Stimulated activated CD8-positive, alpha-beta memory T cell treated with anti-CD3 and anti-CD28 coated beads, Interleukin-7, amount 100 ng/mL, for 1 hour (primary cell): ENCODE measurements around the gene E2F1.

ENCODE experiments used
- DNase-seq, 2 donors: peaks; one replicate each; pipeline ENCODE4 v3.0.0-alpha.2; 2020; ENCODE audit warnings: low read depth in 2 of 2

Gene E2F1, protein sequence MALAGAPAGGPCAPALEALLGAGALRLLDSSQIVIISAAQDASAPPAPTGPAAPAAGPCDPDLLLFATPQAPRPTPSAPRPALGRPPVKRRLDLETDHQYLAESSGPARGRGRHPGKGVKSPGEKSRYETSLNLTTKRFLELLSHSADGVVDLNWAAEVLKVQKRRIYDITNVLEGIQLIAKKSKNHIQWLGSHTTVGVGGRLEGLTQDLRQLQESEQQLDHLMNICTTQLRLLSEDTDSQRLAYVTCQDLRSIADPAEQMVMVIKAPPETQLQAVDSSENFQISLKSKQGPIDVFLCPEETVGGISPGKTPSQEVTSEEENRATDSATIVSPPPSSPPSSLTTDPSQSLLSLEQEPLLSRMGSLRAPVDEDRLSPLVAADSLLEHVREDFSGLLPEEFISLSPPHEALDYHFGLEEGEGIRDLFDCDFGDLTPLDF

GRCh38 chr20:33686100-33686983 is at the start of gene E2F1:
E2F1 (minus strand) TSS chr20:33686385; CDS start chr20:33686264, 121 bp downstream.
- peak; percentile 88 to 91 for DNase-seq

DNA sequence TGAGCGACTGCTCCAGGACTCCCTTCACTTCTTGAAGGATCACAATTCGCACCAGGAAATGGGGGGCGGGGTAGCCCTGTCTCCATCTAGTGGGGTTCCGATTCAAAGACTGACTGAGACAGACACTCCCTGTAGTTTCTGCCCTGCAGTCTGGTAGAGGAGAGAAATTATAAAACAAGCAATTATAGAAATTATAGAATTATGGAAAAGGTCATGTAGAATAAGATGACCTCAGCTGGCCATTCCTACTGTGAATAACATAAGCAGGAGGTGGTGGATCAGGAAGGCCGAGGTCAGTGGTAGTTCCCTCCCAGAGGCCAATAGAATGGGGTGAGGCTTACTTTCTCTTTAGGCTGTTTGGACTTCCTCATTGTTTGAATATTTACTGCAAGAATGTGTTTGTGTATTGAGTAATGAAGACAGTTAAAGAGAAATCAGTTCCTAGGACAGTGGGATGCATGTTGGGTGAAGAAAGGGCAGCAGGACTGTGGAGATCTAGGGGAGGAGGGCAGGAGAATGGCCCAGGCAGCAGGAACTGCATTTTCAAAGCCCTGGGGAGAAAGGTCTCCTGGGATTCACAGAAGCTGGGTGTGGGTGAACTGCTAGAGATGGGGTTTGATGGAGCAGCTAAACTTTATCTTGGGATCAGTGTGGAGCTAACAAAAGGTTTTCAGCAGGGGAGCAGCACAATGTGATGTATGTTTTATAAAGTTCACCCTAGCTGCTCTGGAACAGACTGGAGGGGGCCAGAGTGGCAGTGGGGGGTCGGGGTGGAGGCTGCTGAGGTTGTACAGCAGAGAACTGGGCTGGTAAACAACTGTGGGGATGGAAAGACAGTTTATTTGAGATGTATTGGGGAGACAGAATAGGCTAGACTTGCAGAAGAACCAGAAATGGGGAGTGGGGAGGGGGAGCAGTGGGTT is 47.7 kb upstream of the E2F1 start:
- no peak for DNase-seq

DNA sequence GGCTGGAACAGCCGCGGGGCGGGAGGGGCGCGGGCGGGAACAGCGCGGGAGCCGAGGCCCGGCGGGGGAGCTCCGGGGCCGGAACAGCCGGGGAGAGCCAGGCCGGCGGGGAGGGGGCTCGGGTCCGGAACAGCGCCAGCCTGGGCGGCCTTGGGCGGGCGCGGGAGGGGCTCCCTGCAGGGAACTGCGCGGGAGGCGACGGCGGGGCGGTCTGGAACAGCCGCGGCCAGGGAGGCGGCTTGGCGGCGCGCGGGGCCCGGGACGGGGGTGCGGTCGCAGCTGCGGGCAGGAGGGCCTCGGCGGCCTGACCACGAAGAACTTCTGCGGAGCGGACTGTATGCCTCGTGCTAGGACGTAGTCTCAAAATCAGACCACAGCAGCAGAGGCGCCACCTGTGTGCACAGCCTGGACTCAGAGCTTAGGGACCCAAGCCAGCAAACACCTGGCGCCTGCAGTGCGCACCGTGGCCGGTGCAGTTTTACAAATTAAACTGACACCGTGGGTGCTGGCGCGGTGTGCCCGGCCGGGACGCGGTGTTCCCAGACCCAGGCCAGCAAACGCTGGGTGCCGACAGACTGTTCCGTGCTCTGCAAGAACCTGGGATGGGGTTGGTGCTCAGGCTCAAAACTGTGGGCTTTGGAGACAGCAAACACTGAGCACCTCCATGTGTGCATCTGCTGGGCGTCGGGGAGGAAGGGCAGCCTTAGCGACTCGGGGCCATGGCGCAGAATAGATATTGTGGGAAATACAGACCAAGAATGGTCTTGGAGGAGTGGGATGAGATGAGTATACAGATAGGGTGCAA is 46.2 kb upstream of the E2F1 start:
- DNase-seq: peak; percentile 65 to 67

- DNase-seq: peak; percentile 74 to 75
Measured at GRCh38 chr20:33731693-33732165, 45.5 kb upstream of the E2F1 start, which contains the start of gene ZNF341. ZNF341 (plus strand) TSS chr20:33731996; CDS start chr20:33732022, 26 bp downstream.

DNA sequence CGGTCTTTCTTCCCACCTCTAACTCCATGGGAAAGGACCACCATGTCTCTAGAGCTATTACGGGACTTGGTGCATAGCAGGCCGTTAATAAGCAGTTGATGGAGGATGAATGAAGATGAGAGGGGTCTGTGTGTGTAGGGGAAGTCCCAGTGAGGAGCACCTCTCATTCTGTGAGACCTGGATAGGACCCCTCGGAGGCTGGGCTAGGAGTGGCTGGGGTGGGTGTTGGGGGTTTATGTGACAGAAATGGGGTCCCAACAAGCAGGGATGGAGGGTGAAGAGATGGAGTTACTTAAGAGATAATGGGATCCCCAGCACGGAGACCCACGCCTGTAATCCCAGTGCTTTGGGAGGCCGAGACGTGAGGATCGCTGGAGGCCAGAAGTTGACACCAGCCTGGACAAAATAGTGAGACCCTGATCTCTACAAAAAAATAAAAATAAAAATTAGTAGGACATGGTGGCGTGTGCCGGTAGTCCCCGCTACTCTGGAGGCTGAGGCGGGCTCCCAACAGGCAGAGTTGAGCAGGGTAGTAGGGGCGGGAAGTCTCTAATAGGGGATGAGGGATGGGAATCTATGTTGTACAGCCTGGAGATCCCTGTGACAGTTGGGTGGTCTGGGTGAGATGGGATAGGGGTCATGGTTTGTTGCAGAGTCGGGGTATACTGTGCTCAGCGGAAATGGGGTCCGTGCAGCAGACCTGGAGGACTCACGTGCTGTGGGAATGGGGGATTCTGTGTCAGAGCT is 44.9 kb upstream of the E2F1 start:
- DNase-seq: no peak

DNA sequence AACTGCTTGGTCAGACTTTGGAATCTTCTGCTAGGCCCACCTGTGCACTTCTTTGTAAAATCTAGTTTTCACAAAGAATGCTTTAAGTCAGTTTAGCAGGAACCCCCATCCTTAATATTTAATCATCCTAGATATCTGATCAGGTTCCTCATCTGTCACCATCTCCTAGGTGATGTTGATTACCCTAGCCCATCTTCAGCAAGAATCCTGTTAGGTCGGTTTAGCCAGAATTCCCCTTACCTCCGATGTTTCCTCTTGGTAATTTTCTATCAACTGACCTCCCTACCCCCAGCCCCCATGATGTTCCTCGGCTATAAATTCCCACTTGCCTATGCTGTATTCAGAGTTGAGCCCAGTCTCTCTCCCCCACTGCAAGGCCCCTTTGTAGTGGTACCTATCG is 42.9 kb upstream of the E2F1 start:
- no peak for DNase-seq

DNA sequence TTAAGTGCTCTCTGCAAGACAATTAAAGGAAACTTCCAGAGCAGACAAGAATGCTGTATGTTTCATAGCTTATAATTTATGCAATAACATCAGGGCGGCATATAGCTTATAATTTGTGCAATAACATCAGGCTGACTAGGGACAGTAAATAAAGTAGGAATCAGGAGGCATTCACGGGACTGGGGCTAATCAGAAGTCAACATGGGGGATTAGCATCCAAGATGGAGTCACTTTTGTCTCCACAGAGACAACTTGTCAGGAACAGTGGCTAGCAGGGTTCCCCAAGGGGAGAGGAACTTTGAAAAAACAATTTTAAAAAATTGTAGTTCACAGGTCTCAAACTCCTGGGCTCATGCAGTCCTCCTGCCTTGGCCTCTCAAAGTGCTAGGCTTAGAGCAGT is 42.3 kb upstream of the E2F1 start:
- DNase-seq: no peak

GRCh38 chr20:33727806-33728205 is 41.6 kb upstream of the E2F1 start:
- no peak for DNase-seq

DNA sequence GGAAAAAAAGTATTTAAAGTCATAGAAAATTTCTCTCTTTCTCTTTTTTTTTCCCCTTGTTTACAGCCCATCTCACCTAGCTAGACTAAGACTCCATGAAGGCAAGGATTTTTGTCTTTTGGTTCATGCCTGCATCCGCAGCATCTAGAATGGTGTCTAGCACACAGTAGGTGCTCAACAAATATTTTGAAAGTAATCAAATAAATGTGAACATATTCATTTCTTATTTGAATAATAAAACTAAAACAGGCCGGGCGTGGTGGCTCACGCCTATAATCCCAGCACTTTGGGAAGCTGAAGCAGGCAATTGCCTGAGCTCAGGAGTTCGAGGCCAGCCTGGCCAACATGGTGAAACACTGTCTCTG is 40.9 kb upstream of the E2F1 start:
- no peak for DNase-seq

DNA sequence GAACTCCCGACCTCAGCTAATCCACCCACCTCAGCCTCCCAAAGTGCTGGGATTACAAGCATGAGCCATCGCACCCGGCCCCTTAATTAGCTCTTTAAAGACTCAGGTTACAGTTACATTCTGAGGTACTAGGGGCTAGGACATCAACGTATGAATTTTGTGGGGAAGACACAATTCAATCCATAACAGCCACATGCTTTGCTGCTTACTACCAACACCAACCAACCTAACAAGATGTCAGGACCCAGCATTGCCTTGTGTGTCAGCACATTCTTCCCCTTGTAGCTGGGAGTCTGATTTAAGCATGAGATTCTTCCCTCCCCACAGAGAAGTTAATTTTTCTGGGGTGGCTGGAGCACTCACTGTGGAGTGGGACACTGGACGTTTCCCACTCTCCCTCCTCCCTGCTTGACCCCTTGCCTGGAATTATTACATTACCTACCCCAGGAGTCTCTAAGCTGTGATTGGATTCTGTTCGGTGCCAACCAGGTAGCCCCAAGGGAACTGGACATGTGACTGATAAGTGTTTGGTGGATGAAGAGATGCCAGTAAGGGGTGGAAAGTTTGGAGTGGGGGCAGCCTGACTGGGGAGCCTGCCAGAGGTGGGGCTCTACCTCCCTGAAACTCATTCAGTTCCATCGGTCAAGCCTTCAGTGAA is 39.6 kb upstream of the E2F1 start:
- no peak for DNase-seq

GRCh38 chr20:33724439-33725094 is 38.4 kb upstream of the E2F1 start:
- no peak for DNase-seq

GRCh38 chr20:33721391-33722140 is 35.4 kb upstream of the E2F1 start:
- no peak for DNase-seq

- DNase-seq: peak; percentile 66 to 68
Measured at GRCh38 chr20:33719989-33720709, 34.0 kb upstream of the E2F1 start, which contains the start of gene PXMP4. PXMP4 (minus strand) TSS chr20:33720310; CDS start chr20:33720207, 103 bp downstream.

- DNase-seq: no peak
Measured at GRCh38 chr20:33719277-33719988, 33.2 kb upstream of the E2F1 start.

- no peak for DNase-seq
Measured at GRCh38 chr20:33716498-33716897, 30.3 kb upstream of the E2F1 start.

DNA sequence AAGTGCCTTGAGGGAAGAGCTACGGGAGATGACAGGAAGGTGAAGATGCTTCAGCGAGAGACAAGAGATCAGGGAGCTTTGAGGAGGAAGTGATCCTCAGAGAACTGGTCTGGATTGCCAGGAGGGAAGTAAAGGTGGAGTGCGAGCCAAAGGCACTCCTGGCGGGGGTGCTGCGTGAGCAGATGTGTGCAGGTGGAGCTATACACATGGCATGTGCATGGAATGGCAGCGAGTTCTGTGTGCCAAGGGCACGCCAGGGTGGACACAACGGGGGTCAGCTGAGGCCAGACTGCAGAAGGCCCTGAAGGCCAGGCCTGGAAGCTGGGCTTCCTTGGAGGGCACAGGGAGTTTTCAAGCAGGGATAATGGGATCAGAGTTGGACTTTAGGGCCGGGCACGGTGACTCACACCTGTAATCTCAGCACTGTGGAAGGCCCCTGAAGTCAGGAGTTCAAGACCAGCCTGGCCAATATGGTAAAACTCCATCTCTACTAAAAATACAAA is 27.7 kb upstream of the E2F1 start:
- DNase-seq: no peak

DNA sequence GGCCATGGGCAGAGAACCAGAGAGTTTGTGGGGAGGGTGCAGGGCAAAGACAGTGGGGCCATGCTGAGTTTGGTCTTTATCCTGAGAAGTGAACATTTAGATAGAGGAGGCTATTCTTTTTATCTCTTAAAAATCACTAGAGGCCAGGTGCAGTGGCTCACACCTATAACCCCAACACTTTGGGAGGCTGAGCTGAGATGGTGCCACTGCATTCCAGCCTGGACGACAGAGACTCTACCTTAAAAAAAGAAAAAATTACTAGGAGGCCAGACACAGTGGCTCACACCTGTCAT is 25.2 kb upstream of the E2F1 start:
- no peak for DNase-seq
